HG03442 (cell line): ENCODE data around the gene CANX.
A peak's percentile ranks its signal among the peaks of the same experiment; 100 is the strongest.

Source experiments
- ATAC-seq: cut with Tn5 transposase; IDR thresholded peaks from one replicate; pipeline ENCODE4 v1.9.1; 2021; ENCODE audit warnings: mild to moderate bottlenecking, moderate library complexity; ENCODE audit not compliant: unreplicated experiment

The CANX gene

DNA sequence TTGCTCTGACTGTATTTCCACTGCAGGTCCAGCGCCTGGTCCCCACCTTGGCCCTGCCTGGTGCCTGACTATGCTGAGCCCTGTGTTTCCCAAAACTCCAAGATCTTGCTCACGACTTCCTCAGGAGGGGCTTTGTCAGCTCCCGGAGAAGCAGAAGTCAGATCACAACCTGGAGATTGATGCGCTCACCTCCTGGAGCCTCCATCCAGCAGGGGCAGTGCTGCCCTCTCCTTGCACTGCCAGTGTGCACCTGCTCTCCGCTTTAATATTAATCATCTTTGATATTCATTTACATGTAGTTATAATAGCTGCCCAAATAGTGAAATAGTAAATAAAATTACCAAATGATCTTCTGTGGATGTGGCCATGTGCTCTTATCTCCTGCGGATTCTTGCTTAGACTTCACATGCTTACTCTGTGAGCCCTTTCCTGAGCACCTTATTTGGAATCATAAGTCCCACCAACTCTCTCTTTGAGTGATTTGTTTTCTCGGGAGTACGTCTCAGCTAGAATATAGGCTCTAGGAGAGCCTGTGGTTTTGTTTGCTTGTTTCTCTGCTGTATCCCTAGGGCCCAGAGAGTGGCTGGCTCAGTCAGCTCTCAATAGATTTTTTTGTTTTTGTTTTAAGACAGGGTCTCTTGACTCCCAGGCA, 51.2 kb downstream of the CANX start:
- ATAC-seq: no peak

GRCh38 chr5:179753971-179754370, 55.2 kb downstream of the CANX start:
- ATAC-seq: no peak

- ATAC-seq: no peak
These were observed 56.3 kb downstream of the CANX start for GRCh38 chr5:179755022-179755421.

- ATAC-seq: no peak
These were observed 60.2 kb downstream of the CANX start for GRCh38 chr5:179758955-179759354.

DNA sequence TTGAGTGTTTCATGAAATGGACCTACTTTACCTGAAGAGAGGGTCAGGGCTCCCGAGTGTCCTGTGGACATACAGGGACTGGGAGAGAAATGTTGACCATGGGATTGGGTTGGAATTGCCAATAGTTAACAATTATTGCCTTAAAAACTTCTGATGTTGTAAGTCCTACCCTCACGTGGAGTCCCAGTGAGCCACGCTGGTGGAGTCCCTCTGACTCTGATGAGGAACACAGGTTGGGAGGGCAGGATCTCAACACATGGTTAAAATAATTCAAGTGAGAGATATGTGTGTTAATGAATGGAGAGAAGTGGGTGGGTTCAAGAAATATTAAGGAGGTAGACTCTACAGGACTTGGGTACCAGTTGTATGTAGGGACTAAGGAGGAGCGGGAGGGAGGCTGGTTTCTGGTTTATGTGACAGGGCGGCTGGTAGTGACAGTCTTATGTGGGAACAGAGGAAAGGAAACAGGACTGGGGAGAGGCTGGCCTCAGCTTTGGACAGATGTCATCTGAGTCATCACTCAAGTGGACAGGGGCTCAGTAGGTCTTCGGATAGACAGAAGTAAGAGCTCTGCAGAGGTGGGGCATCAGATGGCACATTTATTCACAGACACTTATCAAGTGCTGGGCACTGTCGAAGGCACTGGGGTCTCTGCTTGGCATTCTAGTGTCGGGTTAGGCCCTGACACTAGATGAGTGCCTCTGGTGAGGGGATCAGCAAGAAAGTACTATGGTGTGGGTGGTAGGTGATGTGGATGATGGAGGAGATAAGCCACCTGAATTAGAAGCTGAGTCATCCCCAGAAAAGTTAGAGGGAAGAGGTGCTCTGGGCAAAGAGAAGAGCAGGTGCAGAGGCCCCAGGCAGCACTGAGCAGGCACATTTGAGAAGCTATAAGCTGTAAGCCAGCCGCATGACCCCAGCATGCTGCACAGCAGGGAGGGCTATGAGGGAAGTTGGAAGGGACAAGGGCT, 61.1 kb downstream of the CANX start:
- ATAC-seq: peak; percentile 56

DNA sequence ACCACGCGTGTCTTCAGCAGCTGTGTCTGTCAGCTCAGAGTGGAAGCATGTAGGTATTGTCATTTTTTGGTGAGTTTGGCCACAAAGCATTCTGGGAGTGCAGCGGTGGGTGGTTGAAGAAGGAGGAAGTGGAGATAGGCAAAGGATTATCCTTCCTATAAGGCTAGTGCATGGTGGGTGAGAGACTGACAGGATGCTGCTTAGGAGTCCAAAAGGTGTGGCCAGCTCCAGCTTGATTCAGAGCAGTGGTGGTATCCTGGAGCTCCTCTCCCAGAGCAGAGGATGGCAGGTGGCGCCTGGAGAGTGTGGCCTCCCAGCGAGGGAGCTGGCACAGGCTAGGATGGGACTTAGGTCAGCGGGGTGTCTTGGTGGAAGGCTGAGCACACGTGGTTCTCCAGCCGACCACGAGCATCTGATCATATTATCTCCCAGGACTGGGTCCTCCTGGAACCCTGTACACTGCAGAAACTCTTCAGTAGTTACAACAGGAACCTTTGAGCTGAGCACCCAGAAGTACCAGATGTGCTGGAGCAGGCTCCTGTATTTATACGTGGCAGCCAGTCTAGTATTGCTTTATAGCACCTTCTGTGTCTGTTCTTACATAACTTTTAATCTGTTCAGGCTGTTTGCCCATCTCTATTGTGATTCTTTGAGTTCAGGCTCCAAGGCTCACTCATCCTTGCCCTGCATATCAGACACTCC, 63.5 kb downstream of the CANX start:
- peak; percentile 41 for ATAC-seq

DNA sequence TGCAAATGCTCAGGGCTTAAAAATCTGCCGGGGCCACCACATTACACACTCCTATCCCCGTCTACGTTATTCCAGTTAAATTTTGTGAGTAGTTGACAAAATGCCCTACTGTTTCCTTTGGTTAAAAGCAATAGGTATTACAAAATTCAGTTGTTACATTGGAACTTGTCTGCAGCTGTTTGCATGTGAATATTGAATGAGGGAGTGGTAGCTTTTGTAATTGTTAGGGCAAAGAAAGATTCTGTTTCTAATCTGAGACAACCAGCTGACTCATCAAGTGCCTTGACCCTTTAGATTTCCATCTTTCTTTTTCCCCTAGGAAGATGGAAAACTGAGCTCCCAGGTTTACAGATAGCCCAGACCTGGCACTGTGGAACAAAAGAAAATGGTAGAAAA, 64.0 kb downstream of the CANX start:
- no peak for ATAC-seq

- peak; percentile 36 for ATAC-seq
These were observed 64.6 kb downstream of the CANX start for GRCh38 chr5:179763215-179763945.

GRCh38 chr5:179764056-179764455, 65.3 kb downstream of the CANX start:
- ATAC-seq: no peak

- no peak for ATAC-seq
These were observed 66.6 kb downstream of the CANX start for GRCh38 chr5:179765400-179765799.

DNA sequence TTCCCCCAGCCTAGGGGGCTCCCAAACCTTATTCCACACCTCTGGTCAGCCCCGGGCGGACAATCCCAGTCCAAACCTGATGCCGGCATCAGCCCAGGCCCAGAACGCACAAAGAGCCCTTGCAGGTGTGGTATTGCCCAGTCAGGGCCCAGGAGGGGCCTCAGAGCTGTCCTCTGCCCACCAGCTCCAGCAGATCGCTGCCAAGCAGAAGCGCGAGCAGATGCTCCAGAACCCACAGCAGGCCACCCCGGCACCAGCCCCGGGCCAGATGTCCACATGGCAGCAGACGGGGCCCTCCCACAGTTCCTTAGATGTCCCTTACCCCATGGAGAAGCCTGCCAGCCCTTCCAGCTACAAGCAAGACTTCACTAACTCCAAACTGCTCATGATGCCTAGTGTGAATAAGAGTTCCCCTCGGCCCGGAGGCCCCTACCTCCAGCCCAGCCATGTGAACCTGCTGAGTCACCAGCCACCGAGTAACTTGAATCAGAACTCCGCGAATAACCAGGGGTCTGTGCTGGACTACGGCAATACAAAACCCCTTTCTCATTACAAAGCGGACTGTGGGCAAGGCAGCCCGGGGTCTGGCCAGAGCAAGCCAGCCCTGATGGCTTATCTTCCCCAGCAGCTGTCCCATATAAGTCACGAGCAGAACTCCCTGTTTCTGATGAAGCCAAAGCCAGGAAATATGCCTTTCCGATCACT, 67.4 kb downstream of the CANX start:
- ATAC-seq: no peak

- no peak for ATAC-seq
These were observed 68.1 kb downstream of the CANX start for GRCh38 chr5:179766726-179767455.

DNA sequence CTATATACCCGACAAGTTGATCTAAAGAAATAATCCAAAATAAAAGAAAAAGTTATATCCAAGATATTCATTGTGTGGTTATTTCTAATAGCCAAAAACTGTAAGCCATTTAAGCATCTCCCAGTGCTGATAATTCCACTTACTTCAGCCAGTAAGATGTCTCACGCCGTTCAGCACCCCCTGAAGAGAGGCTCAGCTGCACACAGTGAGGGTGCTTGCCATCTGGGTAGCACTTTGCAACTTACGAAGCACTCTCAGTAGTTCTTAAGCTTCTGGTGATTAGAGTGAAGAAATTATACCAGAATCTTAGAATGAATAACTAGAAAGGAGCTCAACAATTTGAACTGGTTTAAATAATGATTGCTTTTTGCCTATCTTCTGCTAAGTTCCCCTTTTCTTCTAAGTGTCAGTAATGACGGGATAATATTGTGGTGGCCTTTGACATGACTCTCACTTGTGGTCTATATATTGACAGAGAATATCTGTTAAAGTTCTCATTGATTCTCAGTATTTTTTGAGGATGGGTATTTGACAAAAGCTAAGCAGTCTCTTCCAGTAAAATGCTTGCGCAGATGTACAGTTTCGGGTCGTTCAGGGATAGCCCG, 68.8 kb downstream of the CANX start:
- no peak for ATAC-seq

DNA sequence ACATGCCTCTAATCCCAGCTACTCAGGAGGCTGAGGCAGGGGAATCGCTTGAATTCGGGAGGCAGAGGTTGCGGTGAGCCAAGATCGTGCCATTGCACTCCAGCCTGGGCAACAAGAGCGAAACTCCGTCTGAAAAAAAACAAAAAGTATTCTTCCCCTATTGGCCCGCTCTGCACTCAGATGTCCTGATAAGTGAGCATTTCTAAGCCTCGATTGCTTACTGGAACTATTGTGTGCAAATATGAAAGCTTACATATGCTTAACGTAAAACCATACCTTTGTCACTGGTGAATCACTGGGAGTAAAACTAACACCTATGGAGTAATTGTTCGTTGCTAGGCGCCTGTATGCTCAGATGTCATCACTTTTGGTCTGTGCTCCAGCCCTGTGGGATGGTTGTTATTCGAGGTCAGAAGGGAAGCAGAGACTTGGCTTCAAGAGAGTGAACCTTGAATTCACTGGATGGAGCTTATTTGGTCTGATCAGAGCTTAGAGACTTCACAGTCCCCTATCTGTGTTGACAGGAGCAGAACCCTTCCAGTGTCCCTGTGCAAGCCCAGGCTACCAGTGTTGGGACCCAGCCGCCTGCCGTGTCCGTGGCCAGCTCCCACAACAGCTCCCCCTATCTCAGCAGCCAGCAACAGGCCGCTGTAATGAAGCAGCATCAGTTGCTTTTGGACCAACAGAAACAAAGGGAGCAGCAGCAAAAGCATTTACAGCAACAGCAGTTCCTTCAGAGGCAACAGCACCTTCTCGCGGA, 69.7 kb downstream of the CANX start:
- ATAC-seq: no peak

DNA sequence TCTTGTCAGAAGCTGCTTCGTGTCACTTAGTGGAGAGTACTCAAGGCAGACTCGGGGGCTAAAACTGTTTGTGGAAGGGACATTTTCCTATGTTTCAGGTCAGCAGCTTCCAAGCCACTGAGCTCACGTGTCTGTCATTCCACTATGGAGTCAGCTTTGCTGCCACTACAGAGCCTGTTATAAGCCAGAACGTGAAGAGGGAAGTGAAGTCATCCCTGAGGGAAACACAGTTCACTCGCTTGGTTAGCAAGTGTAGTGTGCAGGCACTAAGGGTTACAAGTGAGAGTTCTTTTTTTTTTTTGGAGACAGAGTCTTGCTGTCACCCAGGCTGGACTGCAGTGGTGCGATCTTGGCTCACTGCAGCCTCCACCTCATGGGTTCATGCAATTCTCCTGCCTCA, 70.5 kb downstream of the CANX start:
- no peak for ATAC-seq

GRCh38 chr5:179769796-179770195, 71.0 kb downstream of the CANX start:
- ATAC-seq: no peak

DNA sequence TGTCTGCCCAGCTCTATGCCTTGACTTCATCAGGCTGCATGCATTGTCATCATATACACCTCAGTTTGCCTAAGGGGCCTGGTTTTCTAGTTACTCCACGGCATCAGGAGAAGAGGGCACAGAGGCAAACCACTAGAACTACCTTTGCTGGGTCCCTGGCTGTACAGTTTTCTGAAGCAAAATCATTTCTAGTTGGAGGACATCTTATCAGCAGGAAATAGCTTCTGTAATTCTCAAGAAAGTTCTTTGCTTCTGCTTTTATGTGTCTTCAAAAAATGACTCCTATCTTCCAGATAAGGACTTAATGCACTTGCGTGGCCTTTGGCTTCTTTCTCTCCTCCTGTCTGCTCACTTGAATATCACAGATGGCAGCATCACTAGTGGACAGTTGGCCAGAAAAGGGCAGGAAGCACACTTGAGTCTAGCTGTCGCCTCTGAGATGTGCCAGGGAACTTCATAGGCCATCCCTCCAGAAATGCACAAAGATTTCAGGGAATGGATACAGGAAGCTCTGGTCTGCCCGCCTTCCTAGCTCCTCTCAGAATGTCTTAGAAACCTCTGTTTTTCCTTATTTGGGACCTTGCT, 72.6 kb downstream of the CANX start:
- no peak for ATAC-seq

GRCh38 chr5:179772351-179772750, 73.6 kb downstream of the CANX start:
- ATAC-seq: no peak
